DOHH2 (cell line): ENCODE results near the gene WNK1.

ENCODE experiments used
- EZH2phosphoT487 ChIP-seq: fragments of 200-600 bp; sonication (generic); IDR thresholded peaks from 2 replicates; pipeline ENCODE4 v1.6.1; 2017; ENCODE audit warnings: borderline replicate concordance, mild to moderate bottlenecking, antibody characterized with exemption, low read length, moderate library complexity, mixed read lengths
- TF ChIP-seq, protein P1 (sequence below): fragments of 200-600 bp; sonication (generic); IDR thresholded peaks from one replicate; pipeline ENCODE4 v1.5.1; 2014; ENCODE audit warnings: antibody characterized with exemption, mild to moderate bottlenecking, low read depth, low read length; ENCODE audit not compliant: poor library complexity, severe bottlenecking

GRCh38 chr12:931591-931990, 179.2 kb downstream of the WNK1 start:
- TF ChIP-seq, protein P1, sequence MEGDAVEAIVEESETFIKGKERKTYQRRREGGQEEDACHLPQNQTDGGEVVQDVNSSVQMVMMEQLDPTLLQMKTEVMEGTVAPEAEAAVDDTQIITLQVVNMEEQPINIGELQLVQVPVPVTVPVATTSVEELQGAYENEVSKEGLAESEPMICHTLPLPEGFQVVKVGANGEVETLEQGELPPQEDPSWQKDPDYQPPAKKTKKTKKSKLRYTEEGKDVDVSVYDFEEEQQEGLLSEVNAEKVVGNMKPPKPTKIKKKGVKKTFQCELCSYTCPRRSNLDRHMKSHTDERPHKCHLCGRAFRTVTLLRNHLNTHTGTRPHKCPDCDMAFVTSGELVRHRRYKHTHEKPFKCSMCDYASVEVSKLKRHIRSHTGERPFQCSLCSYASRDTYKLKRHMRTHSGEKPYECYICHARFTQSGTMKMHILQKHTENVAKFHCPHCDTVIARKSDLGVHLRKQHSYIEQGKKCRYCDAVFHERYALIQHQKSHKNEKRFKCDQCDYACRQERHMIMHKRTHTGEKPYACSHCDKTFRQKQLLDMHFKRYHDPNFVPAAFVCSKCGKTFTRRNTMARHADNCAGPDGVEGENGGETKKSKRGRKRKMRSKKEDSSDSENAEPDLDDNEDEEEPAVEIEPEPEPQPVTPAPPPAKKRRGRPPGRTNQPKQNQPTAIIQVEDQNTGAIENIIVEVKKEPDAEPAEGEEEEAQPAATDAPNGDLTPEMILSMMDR: no peak
- TF ChIP-seq EZH2phosphoT487: no peak
